ENCODE results near the gene NUDT21. TPM values are rescaled to one million over a fixed set of nuclear protein-coding genes. Genes with fewer than 3 reads are reported as not detected.

NUDT21 gene
- total and polyA plus RNA-seq, 2 of the 8 experiments (the other 6 are each of a cell fraction or from before 2014, with no cell fraction given), result 78.1 to 277 TPM

GRCh38 chr16:56488035-56488434 lies 36.9 kb upstream of the NUDT21 start (continued):
- no peak for TF ChIP-seq CREB1 (IDR thresholded peaks at IDR 0.05)

- Histone ChIP-seq H2BK12ac (ENCODE audit: low read depth, low read length) (no peak overlapping the region), H2BK120ac (replicated peaks; ENCODE audit: low read depth, low read length) (no peak overlapping the region), H3K4me1 (replicated peaks in 1 of 4; ENCODE audit: control insufficient read depth in 3 of 4, insufficient read depth in 4 of 4, low read length in 3 of 4) (peaks cover 0 to 4% (median 0%) of the 10 kb centered on the region in 4 experiments; a peak in 2 of 7 replicates), H2BK5ac (ENCODE audit: low read depth, low read length) (no peak overlapping the region), H2AFZ (ENCODE audit: low read length) (no peak overlapping the region), H3K14ac (ENCODE audit: insufficient read length) (no peak overlapping the region), H3K23ac (ENCODE audit: insufficient read length) (no peak overlapping the region), H3K79me1 (ENCODE audit: low read depth, low read length) (no peaks in the 10 kb centered on the region), H4K91ac (replicated peaks; ENCODE audit: insufficient read length, low read length) (no peak overlapping the region), H2BK15ac (ENCODE audit: low read length) (no peak overlapping the region), H4K5ac (ENCODE audit: insufficient read length, low read depth, low read length) (no peak overlapping the region), H4K8ac (ENCODE audit: extremely low read depth, insufficient read depth, low read length) (no peak overlapping the region), H3K27ac (ENCODE audit: low read depth, low read length) (no peak overlapping the region), H2AK5ac (ENCODE audit: low read depth, low read length) (no peak overlapping the region), H3K9ac (replicated peaks in 1 of 4; ENCODE audit: extremely low read depth in 1 of 4, low read depth in 3 of 4, low read length in 3 of 4) (no peak overlapping the region), H3K4me3 (ENCODE audit: extremely low read depth in 1 of 4, insufficient read depth in 2 of 4, low read depth in 3 of 4, low read length in 4 of 4) (no peak overlapping the region), H3K9me3 (ENCODE audit: insufficient read depth in 2 of 2, low read depth in 1 of 2, low read length in 1 of 2) (no peaks in the 10 kb centered on the region), H3K36me3 (ENCODE audit: control insufficient read depth in 2 of 4, insufficient read depth in 4 of 4, low read length in 3 of 4) (peaks cover 0 to 8% (median 2%) of the 10 kb centered on the region in 4 experiments; a peak in 5 of 8 replicates), H3K4me2 (ENCODE audit: insufficient read depth in 1 of 2, low read depth in 2 of 2, low read length in 2 of 2) (no peak overlapping the region), H3K56ac (replicated peaks; ENCODE audit: insufficient read length, low read depth, low read length) (no peak overlapping the region), H3K4ac (replicated peaks; ENCODE audit: insufficient read length, low read depth, low read length) (no peak overlapping the region), H3K18ac (ENCODE audit: extremely low read depth, low read length) (no peak overlapping the region), H3K27me3 (replicated peaks in 1 of 4; ENCODE audit: control insufficient read depth in 3 of 4, extremely low read depth in 1 of 4, insufficient read depth in 3 of 4, low read length in 3 of 4) (no peaks in the 10 kb centered on the region), H3K23me2 (ENCODE audit: low read depth, low read length) (no peaks in the 10 kb centered on the region), H3K79me2 (ENCODE audit: control insufficient read depth in 1 of 2, insufficient read depth in 2 of 2, low read length in 2 of 2) (no peaks in the 10 kb centered on the region), H4K20me1 (replicated peaks in 1 of 2; ENCODE audit: control insufficient read depth in 1 of 2, insufficient read depth in 2 of 2, low read length in 2 of 2) (no peaks in the 10 kb centered on the region), H2BK20ac (ENCODE audit: low read length) (no peak overlapping the region)
- ChIA-PET CTCF (ENCODE audit: partially characterized antibody) (interaction anchor here (0.7 kb wide), 3 partner anchors 50 to 1440 kb away, joined by 3 to 6 read pairs (median 3); no protein-coding TSS in a partner anchor), POLR2A (ENCODE audit: partially characterized antibody) (interaction anchor here (0.6 kb wide), 1 partner anchor 99 kb away, joined by 4 read pairs; no protein-coding TSS in a partner anchor)
- FAIRE-seq (no peak), DNase-seq (ENCODE audit: low read depth in 1 of 2, low spot score in 2 of 2) (no peak)
- TF ChIP-seq TCF12 (IDR thresholded peaks at IDR 0.05; ENCODE audit: low read depth, low read length), result no peak
Observed at GRCh38 chr16:56483394-56483793, 32.3 kb upstream of the NUDT21 start.

Measured in H1 (cell line).